Measurements from ENCODE around the gene CMC2. TPM values are rescaled to one million over a fixed set of nuclear protein-coding genes. Genes with fewer than 3 reads are reported as not detected.

CMC2 gene
- polyA plus RNA-seq, 1 donor from 2014 or later, result 172 TPM

GRCh38 chr16:81040131-81040530 lies 33.4 kb upstream of the CMC2 start:
- H3K4me3 ChIP-seq (ENCODE audit: low read length), result no peak overlapping the region
- H3K9ac ChIP-seq (ENCODE audit: low read length), result no peak overlapping the region
- H3F3A ChIP-seq (ENCODE audit: insufficient read depth, low read length, poor library complexity, severe bottlenecking), result no peaks in the 10 kb centered on the region
- no peak overlapping the region for H3K27ac ChIP-seq (ENCODE audit: low read length)
- no peaks in the 10 kb centered on the region for H3K9me2 ChIP-seq (ENCODE audit: insufficient read depth, low read length)
- no peak overlapping the region for H3K4me2 ChIP-seq (ENCODE audit: low read length)
- H4K20me1 ChIP-seq (ENCODE audit: insufficient read depth), result no peaks in the 10 kb centered on the region
- H3K9me3 ChIP-seq (ENCODE audit: low read length), result no peaks in the 10 kb centered on the region
- H3K36me3 ChIP-seq (ENCODE audit: insufficient read depth, low read length), result peaks cover 10% of the 10 kb centered on the region
- TF ChIP-seq SMC3 (conservative IDR thresholded peaks at IDR 0.05; ENCODE audit: poor library complexity) (no peak), EZH2 (IDR thresholded peaks at IDR 0.05; ENCODE audit: borderline replicate concordance, insufficient read depth, low read length, poor library complexity, severe bottlenecking) (no peak), RAD21 (conservative IDR thresholded peaks at IDR 0.05) (no peak), REST (IDR thresholded peaks at IDR 0.05; ENCODE audit: borderline replicate concordance) (no peak), MXI1 (conservative IDR thresholded peaks at IDR 0.05; ENCODE audit: poor library complexity, severe bottlenecking) (no peak)
- no peak overlapping the region for H2AFZ ChIP-seq (ENCODE audit: low read depth, low read length)
- peaks cover 45% of the 10 kb centered on the region for H3K79me2 ChIP-seq (replicated peaks; ENCODE audit: insufficient read depth, low read length)
- H3K27me3 ChIP-seq (ENCODE audit: insufficient read depth, low read depth, low read length), result no peaks in the 10 kb centered on the region

DNA sequence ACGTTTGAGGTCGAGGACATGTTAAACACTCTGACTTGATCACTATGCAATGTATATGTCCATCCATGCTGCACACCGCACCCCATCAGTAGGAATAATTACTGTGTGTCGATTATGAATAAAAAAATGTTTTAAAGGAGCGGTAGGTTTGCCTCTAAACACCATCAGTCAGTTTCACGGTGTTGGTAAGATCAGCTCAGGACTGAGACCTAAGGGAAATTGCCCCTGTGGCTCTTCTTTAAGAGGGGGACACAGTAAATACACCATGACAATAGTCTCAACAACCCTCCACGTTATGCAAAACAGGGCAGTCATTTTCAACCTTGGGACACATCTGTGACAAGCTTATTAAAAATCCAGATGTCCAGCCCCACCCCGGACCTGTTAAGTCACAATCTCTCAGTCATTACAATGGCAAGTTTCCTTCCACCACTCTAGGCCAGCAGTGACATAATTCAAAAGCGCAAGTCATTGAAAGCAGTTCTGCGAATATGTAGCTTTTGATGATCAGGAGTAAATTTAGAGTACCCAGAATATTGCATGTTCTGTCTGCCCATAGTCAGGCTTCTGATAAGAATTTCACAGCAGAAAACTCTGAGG lies 30.2 kb upstream of the CMC2 start:
- H2AFZ ChIP-seq (ENCODE audit: low read depth, low read length), result peak overlapping the region; percentile 5
- peaks cover 45% of the 10 kb centered on the region for H3K79me2 ChIP-seq (replicated peaks; ENCODE audit: insufficient read depth, low read length)
- H4K20me1 ChIP-seq (ENCODE audit: insufficient read depth), result no peaks in the 10 kb centered on the region
- no peaks in the 10 kb centered on the region for H3F3A ChIP-seq (ENCODE audit: insufficient read depth, low read length, poor library complexity, severe bottlenecking)
- no peaks in the 10 kb centered on the region for H3K9me2 ChIP-seq (ENCODE audit: insufficient read depth, low read length)
- H3K27ac ChIP-seq (ENCODE audit: low read length), result peak overlapping the region; percentile 57
- H3K4me2 ChIP-seq (ENCODE audit: low read length), result peak overlapping the region; percentile 94
- no peaks in the 10 kb centered on the region for H3K36me3 ChIP-seq (ENCODE audit: insufficient read depth, low read length)
- TF ChIP-seq REST (IDR thresholded peaks at IDR 0.05; ENCODE audit: borderline replicate concordance), result no peak
- TF ChIP-seq SMC3 (conservative IDR thresholded peaks at IDR 0.05; ENCODE audit: poor library complexity), result no peak
- TF ChIP-seq POLR2AphosphoS5 (IDR thresholded peaks at IDR 0.05), result no peak
- no peak for TF ChIP-seq EZH2 (IDR thresholded peaks at IDR 0.05; ENCODE audit: borderline replicate concordance, insufficient read depth, low read length, poor library complexity, severe bottlenecking)
- TF ChIP-seq MXI1 (conservative IDR thresholded peaks at IDR 0.05; ENCODE audit: poor library complexity, severe bottlenecking), result no peak
- TF ChIP-seq EP300 (conservative IDR thresholded peaks at IDR 0.05; ENCODE audit: poor library complexity, severe bottlenecking), result no peak
- TF ChIP-seq, protein P1, sequence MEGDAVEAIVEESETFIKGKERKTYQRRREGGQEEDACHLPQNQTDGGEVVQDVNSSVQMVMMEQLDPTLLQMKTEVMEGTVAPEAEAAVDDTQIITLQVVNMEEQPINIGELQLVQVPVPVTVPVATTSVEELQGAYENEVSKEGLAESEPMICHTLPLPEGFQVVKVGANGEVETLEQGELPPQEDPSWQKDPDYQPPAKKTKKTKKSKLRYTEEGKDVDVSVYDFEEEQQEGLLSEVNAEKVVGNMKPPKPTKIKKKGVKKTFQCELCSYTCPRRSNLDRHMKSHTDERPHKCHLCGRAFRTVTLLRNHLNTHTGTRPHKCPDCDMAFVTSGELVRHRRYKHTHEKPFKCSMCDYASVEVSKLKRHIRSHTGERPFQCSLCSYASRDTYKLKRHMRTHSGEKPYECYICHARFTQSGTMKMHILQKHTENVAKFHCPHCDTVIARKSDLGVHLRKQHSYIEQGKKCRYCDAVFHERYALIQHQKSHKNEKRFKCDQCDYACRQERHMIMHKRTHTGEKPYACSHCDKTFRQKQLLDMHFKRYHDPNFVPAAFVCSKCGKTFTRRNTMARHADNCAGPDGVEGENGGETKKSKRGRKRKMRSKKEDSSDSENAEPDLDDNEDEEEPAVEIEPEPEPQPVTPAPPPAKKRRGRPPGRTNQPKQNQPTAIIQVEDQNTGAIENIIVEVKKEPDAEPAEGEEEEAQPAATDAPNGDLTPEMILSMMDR (IDR thresholded peaks at IDR 0.05; ENCODE audit: poor library complexity, severe bottlenecking), result no peak
- TF ChIP-seq RAD21 (conservative IDR thresholded peaks at IDR 0.05), result no peak
- H3K9me3 ChIP-seq (ENCODE audit: low read length), result no peaks in the 10 kb centered on the region
- peak overlapping the region; percentile 83 for H3K9ac ChIP-seq (ENCODE audit: low read length)
- peak overlapping the region; percentile 89 for H3K4me3 ChIP-seq (ENCODE audit: low read length)
- no peaks in the 10 kb centered on the region for H3K27me3 ChIP-seq (ENCODE audit: insufficient read depth, low read depth, low read length)
